ENCODE data around the gene DNAAF8.
"Not testable (repeated sequence)": the region's sequence is repeated elsewhere in the genome, so short reads cannot be mapped to it uniquely, and the experiment has no call there.

Gene DNAAF8

GRCh38 chr16:4771646-4772045, 37.3 kb downstream of the DNAAF8 start:
- H3K9me3 ChIP-seq (replicated peaks in 1 of 11) = peaks cover 0 to 5% (median 0%) of the 10 kb centered on the region in 11 experiments; a peak in 1 of 22 replicates
- no peak overlapping the region for H3K4me3 ChIP-seq
- no peak overlapping the region for H3K9ac ChIP-seq
- H4K20me1 ChIP-seq = no peaks in the 10 kb centered on the region
- peaks cover 10 to 21% (median 16%) of the 10 kb centered on the region in 10 experiments for H3K4me1 ChIP-seq
- H3K4me2 ChIP-seq = no peak overlapping the region
- no peaks in the 10 kb centered on the region for H3K27me3 ChIP-seq
- no peak overlapping the region for H3K27ac ChIP-seq
- TF ChIP-seq Cebpa-rat (IDR thresholded peaks at IDR 0.05) = no peak
- H3K36me3 ChIP-seq = no peaks in the 10 kb centered on the region

GRCh38 chr16:4772351-4772750, 38.0 kb downstream of the DNAAF8 start:
- Histone ChIP-seq H3K9me3 (replicated peaks in 1 of 11) (peaks cover 0 to 5% (median 0%) of the 10 kb centered on the region in 11 experiments; a peak in 1 of 22 replicates), H3K27me3 (no peaks in the 10 kb centered on the region), H3K36me3 (no peaks in the 10 kb centered on the region), H3K9ac (no peak overlapping the region), H3K4me2 (no peak overlapping the region), H3K4me1 (peaks cover 9 to 19% (median 14%) of the 10 kb centered on the region in 10 experiments), H4K20me1 (no peaks in the 10 kb centered on the region), H3K27ac (no peak overlapping the region), H3K4me3 (no peak overlapping the region)
- TF ChIP-seq Cebpa-rat (IDR thresholded peaks at IDR 0.05) = no peak

DNA sequence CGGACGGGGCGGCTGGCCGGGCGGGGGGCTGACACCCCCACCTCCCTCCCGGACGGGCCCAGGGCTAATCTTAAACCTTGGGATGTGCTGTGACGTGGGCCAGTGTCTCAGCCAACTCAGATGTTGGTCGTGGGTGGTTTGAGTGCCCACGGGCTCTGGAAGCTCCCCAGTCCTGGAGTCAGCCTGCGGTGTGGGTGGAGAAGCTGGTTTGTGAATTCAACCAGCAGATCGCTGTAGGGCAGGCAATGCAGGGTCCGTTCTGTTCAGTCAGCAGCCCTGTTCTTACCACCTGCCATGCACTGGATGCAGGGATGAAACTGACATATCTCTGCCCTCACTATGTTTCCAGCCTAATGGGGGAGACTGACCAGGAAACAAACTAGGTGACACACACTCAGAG, 40.7 kb downstream of the DNAAF8 start:
- Histone ChIP-seq H3K4me3 (no peak overlapping the region), H3K36me3 (no peaks in the 10 kb centered on the region)

DNA sequence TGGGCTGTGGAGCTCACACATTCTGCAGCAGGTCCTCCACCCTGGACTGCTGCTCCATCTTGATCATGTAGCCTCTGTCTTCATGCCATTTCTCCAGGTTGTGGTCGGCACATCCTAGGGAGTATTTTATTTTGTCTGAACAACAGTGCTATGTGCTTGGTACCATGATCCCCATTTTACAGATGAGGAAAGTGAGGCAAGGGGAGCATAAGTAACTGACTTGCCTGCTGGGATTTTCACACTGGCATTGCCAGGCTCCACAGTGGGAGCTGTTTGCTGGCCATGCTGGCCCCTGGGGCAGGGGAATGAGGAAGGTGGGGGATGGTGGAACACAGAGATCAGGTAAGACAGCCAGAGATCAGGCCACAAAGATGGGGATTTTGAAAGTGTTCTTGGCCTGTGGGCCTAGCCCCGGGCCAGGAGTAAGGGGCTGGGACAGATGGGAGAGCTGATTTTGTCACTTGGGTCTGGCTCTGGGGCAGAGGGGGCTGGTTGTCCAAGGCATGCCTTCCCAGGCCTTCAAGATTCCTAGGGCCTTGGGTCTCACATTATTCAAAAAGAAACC, 41.9 kb downstream of the DNAAF8 start:
- Histone ChIP-seq H3K4me1 (peaks cover 0 to under 1% (median 0%) of the 10 kb centered on the region in 10 experiments; a peak in 1 of 20 replicates), H3K9ac (no peak overlapping the region), H3K27ac (no peak overlapping the region), H3K4me3 (no peak overlapping the region), H3K27me3 (no peaks in the 10 kb centered on the region), H3K4me2 (no peak overlapping the region), H3K9me3 (replicated peaks in 1 of 11) (peaks cover 0 to 5% (median 0%) of the 10 kb centered on the region in 11 experiments; a peak in 1 of 22 replicates), H4K20me1 (no peaks in the 10 kb centered on the region), H3K36me3 (no peaks in the 10 kb centered on the region)
- no peak for TF ChIP-seq Cebpa-rat (IDR thresholded peaks at IDR 0.05)

More for the DNA sequence above, 40.7 kb downstream of the DNAAF8 start:
- no peak for TF ChIP-seq Cebpa-rat (IDR thresholded peaks at IDR 0.05)
- H3K27ac ChIP-seq = no peak overlapping the region
- H4K20me1 ChIP-seq = no peaks in the 10 kb centered on the region
- H3K4me2 ChIP-seq = no peak overlapping the region
- H3K9ac ChIP-seq = no peak overlapping the region
- peaks cover 0 to 5% (median 0%) of the 10 kb centered on the region in 11 experiments; a peak in 1 of 22 replicates for H3K9me3 ChIP-seq (replicated peaks in 1 of 11)
- H3K4me1 ChIP-seq = no peaks in the 10 kb centered on the region
- no peaks in the 10 kb centered on the region for H3K27me3 ChIP-seq

GRCh38 chr16:4777339-4778049, 43.2 kb downstream of the DNAAF8 start:
- Histone ChIP-seq H3K4me2 (no peak overlapping the region), H3K36me3 (no peaks in the 10 kb centered on the region), H3K27ac (no peak overlapping the region), H4K20me1 (no peaks in the 10 kb centered on the region), H3K9me3 (replicated peaks in 1 of 11) (peaks cover 0 to 5% (median 0%) of the 10 kb centered on the region in 11 experiments; a peak in 1 of 22 replicates), H3K9ac (no peak overlapping the region), H3K27me3 (no peaks in the 10 kb centered on the region), H3K4me3 (no peak overlapping the region), H3K4me1 (peaks cover 0 to 14% (median 8%) of the 10 kb centered on the region in 10 experiments; a peak in 15 of 20 replicates)
- no peak for TF ChIP-seq Cebpa-rat (IDR thresholded peaks at IDR 0.05)

DNA sequence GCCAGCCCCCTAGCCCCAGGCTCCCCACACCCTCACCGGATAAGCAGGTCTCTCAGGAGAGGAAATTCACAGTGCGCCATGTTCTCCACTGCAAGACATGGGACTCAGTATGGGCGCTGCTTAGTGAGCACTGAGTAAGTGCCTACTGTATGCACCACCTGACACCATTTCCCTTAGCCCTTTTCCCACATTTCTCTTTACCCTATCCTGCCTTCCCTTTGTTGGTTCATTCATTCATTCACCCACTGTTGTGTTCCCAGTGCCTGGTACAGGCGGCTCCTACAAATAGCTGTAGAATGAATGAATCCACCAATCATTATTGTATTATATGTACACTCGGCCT, 43.7 kb downstream of the DNAAF8 start:
- Histone ChIP-seq H4K20me1 (no peaks in the 10 kb centered on the region), H3K9ac (no peak overlapping the region), H3K36me3 (no peaks in the 10 kb centered on the region), H3K4me2 (no peak overlapping the region), H3K27me3 (no peaks in the 10 kb centered on the region), H3K4me1 (peaks cover 2 to 19% (median 13%) of the 10 kb centered on the region in 10 experiments; a peak in 18 of 20 replicates), H3K27ac (no peak overlapping the region), H3K9me3 (replicated peaks in 1 of 11) (peaks cover 0 to 5% (median 0%) of the 10 kb centered on the region in 11 experiments; a peak in 1 of 22 replicates), H3K4me3 (no peak overlapping the region)
- TF ChIP-seq Cebpa-rat (IDR thresholded peaks at IDR 0.05) = no peak

GRCh38 chr16:4780235-4780634, 45.9 kb downstream of the DNAAF8 start:
- Histone ChIP-seq H3K4me1 (peaks cover 15 to 33% (median 25%) of the 10 kb centered on the region in 10 experiments), H3K9me3 (replicated peaks in 1 of 11) (peaks cover 0 to 2% (median 0%) of the 10 kb centered on the region in 11 experiments; a peak in 1 of 22 replicates), H3K4me3 (no peak overlapping the region), H3K36me3 (no peaks in the 10 kb centered on the region), H3K4me2 (no peak overlapping the region), H3K27ac (no peak overlapping the region), H3K9ac (no peak overlapping the region), H4K20me1 (no peaks in the 10 kb centered on the region), H3K27me3 (no peaks in the 10 kb centered on the region)
- no peak for TF ChIP-seq Cebpa-rat (IDR thresholded peaks at IDR 0.05)

GRCh38 chr16:4783251-4783950, 49.1 kb downstream of the DNAAF8 start:
- no peaks in the 10 kb centered on the region for H3K36me3 ChIP-seq
- peak overlapping the region in 10 of 11 experiments; percentile 8 to 66 (median 47); a peak in 18 of 22 replicates for H3K4me2 ChIP-seq
- H3K4me1 ChIP-seq = peaks cover 15 to 44% (median 33%) of the 10 kb centered on the region in 10 experiments
- no peaks in the 10 kb centered on the region for H4K20me1 ChIP-seq
- 0 out of 22 replicates have a peak overlapping the region, but pooled peaks of 1 of the 11 experiments have one; percentile 19 for H3K9ac ChIP-seq
- H3K4me3 ChIP-seq = no peak overlapping the region
- no peaks in the 10 kb centered on the region for H3K9me3 ChIP-seq (replicated peaks in 1 of 11)
- peak overlapping the region in 3 of 11 experiments; percentile 14 to 61 (median 32); a peak in 4 of 22 replicates for H3K27ac ChIP-seq
- TF ChIP-seq Cebpa-rat (IDR thresholded peaks at IDR 0.05) = no peak
- no peaks in the 10 kb centered on the region for H3K27me3 ChIP-seq

GRCh38 chr16:4783951-4784336, 49.6 kb downstream of the DNAAF8 start:
- Histone ChIP-seq H3K4me2 (peak overlapping the region in 9 of 11 experiments; percentile 8 to 66 (median 45); a peak in 15 of 22 replicates), H3K27me3 (no peaks in the 10 kb centered on the region), H3K4me3 (no peak overlapping the region)

GRCh38 chr16:4784444-4784987, 50.2 kb downstream of the DNAAF8 start:
- H3K9me3 ChIP-seq (replicated peaks in 1 of 11); H3K27ac ChIP-seq; H4K20me1 ChIP-seq; H3K36me3 ChIP-seq; H3K4me3 ChIP-seq; H3K9ac ChIP-seq; H3K27me3 ChIP-seq: not testable (repeated sequence)
- Histone ChIP-seq H3K4me2 (peak overlapping the region in 8 of 11 experiments; percentile 8 to 66 (median 44); a peak in 6 of 22 replicates), H3K4me1 (peaks cover 15 to 55% (median 44%) of the 10 kb centered on the region in 10 experiments)

More at GRCh38 chr16:4783951-4784336, 49.6 kb downstream of the DNAAF8 start:
- no peaks in the 10 kb centered on the region for H4K20me1 ChIP-seq
- H3K27ac ChIP-seq = no peak overlapping the region; a peak in 1 of 22 replicates
- no peak for TF ChIP-seq Cebpa-rat (IDR thresholded peaks at IDR 0.05)
- no peaks in the 10 kb centered on the region for H3K9me3 ChIP-seq (replicated peaks in 1 of 11)
- H3K9ac ChIP-seq = 0 out of 22 replicates have a peak overlapping the region, but pooled peaks of 1 of the 11 experiments have one; percentile 19
- no peaks in the 10 kb centered on the region for H3K36me3 ChIP-seq
- peaks cover 15 to 50% (median 38%) of the 10 kb centered on the region in 10 experiments for H3K4me1 ChIP-seq
